Left ventricle myocardium inferior (tissue), 1 donor: ENCODE data around the gene CNTNAP2. TPM values are rescaled to one million over a fixed set of nuclear protein-coding genes. Genes with fewer than 3 reads are reported as not detected.
"Not testable (repeated sequence)": the region's sequence is repeated elsewhere in the genome, so short reads cannot be mapped to it uniquely, and the experiment has no call there.

ENCODE experiments used
- DNase-seq: peaks from one replicate; pipeline ENCODE4 v3.0.0-alpha.2; 2020
- H3K27ac ChIP-seq: fragments of 200-600 bp; replicated peaks from 2 replicates; pipeline ENCODE4 v1.8.0; 2021
- H3K27me3 ChIP-seq: fragments of 200-600 bp; 2 replicates; pipeline ENCODE4 v1.8.0; 2021; ENCODE audit warnings: low read depth
- H3K36me3 ChIP-seq: fragments of 200-600 bp; 2 replicates; pipeline ENCODE4 v1.8.0; 2021
- H3K4me1 ChIP-seq: fragments of 200-600 bp; 2 replicates; pipeline ENCODE4 v1.8.0; 2021
- H3K4me3 ChIP-seq: fragments of 200-600 bp; 2 replicates; pipeline ENCODE4 v1.8.0; 2021; ENCODE audit warnings: mild to moderate bottlenecking, moderate library complexity
- H3K9me3 ChIP-seq: fragments of 200-600 bp; replicated peaks from 2 replicates; pipeline ENCODE4 v1.8.0; 2021
- intact Hi-C: fragments of 100-400 bp; cut with micrococcal nuclease; formaldehyde crosslinking; loops from one replicate; pipeline ENCODE4 v1.11.0; 2022
- total RNA-seq: library from RNA; stranded (reverse); fragmentation: NEBNext Ultra II Directional; extraction: Animal tissue kit (Norgen Biotek cat#: 25700); gene quantifications from one replicate; pipeline ENCODE4 v1.2.1, GENCODE V29; 2021
- TF ChIP-seq, protein P1 (sequence below): fragments of 200-600 bp; IDR thresholded peaks from 2 replicates; pipeline ENCODE4 v1.8.0; 2021; ENCODE audit warnings: antibody characterized with exemption, mild to moderate bottlenecking, borderline replicate concordance
- donor health status: DM: no; HTN: yes; CAD: no; lungs with severe emphysema.

CNTNAP2 gene
- total RNA-seq, 1 donor from 2014 or later, result 0.99 TPM

DNA sequence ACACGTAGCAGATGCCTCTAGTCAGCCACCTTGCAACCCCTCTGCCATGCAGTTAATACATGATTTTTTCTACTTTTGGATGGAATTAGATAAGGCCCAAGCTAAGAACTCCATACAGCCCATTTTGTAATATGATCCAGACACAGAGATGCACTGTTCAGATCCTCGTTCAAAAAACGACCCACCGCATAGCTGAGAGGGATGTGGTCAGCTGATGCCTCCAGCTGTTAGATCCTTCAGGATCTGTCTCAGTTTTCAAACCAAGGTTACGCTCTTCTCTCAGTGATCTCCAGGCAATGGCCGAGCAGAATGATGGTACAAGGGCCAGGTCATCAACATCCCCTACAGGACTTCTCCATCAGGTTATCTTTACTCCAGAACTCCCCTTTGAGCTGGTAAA is 1592.3 kb downstream of the CNTNAP2 start:
- DNase-seq, result no peak
- no peaks in the 10 kb centered on the region for H3K36me3 ChIP-seq
- no peak overlapping the region for H3K4me3 ChIP-seq
- H3K9me3 ChIP-seq, result peaks cover 53% of the 10 kb centered on the region
- no peaks in the 10 kb centered on the region for H3K4me1 ChIP-seq
- no peaks in the 10 kb centered on the region for H3K27me3 ChIP-seq
- TF ChIP-seq, protein P1, sequence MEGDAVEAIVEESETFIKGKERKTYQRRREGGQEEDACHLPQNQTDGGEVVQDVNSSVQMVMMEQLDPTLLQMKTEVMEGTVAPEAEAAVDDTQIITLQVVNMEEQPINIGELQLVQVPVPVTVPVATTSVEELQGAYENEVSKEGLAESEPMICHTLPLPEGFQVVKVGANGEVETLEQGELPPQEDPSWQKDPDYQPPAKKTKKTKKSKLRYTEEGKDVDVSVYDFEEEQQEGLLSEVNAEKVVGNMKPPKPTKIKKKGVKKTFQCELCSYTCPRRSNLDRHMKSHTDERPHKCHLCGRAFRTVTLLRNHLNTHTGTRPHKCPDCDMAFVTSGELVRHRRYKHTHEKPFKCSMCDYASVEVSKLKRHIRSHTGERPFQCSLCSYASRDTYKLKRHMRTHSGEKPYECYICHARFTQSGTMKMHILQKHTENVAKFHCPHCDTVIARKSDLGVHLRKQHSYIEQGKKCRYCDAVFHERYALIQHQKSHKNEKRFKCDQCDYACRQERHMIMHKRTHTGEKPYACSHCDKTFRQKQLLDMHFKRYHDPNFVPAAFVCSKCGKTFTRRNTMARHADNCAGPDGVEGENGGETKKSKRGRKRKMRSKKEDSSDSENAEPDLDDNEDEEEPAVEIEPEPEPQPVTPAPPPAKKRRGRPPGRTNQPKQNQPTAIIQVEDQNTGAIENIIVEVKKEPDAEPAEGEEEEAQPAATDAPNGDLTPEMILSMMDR, result no peak
- intact Hi-C loops, result no loop called here
- H3K27ac ChIP-seq, result no peak overlapping the region

DNA sequence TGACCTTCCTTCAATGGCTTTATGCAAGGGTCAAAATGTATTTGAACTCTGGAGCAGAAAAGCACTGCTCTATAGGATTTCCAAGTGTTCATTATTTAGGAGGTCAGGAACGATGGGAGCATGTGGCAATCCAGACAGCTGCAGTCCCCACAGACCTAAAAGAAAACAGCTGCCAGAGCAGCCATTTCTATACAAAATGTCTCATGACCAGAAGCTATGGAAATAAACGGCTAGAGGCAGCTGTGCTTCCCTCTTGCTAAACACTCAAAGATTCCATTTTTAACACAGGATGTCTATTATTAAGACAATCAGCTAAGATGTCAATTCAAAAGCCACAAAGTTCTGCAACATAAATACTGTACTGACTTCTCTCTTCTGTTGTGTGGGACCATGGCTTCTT is 1594.8 kb downstream of the CNTNAP2 start:
- no peak overlapping the region for H3K4me3 ChIP-seq
- no peaks in the 10 kb centered on the region for H3K27me3 ChIP-seq
- H3K36me3 ChIP-seq, result no peaks in the 10 kb centered on the region
- peaks cover 28% of the 10 kb centered on the region for H3K9me3 ChIP-seq
- H3K27ac ChIP-seq, result no peak overlapping the region
- TF ChIP-seq, protein P1, result no peak
- H3K4me1 ChIP-seq, result no peaks in the 10 kb centered on the region
- intact Hi-C loops, result no loop called here
- DNase-seq, result no peak

DNA sequence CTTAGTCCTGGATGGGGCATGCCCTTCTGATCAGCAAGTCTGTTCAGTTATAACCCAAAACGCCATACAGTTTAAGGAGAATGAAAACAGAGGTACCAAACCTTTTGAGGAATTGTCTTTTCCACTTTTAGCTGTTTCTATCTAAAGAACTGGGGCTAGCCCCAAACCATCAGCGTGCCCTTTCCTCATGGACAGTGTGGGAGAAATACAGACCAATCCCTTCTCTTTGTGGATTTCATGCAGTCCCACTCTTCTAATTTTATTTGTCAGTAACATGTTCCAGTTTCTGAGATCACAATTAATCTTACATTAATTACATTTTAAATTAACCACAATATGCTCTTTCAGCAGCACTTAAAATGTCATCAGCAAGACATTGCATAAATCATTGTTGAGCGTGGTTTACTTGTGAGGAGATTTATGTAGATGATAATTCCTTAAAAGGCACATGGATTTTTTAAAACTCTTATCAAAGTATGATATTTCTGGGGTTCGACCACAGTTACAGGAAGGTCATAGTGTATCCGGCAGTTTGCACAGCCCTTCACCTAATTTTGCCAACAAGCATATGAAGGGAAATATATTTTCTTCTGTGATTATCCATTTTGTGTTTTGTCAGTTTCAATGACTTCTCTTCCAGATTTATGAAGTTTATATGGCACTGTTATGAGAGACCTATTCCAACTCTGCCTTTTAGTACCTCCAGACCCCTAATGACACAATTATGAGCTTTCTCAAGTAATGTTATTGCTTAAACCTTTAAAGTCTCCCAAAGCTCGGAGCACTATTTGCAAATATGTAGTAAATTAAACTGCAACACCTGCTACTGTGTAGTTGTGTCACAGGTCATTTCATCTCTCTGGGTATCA is 1605.6 kb downstream of the CNTNAP2 start:
- H3K27ac ChIP-seq, result no peak overlapping the region
- no peaks in the 10 kb centered on the region for H3K36me3 ChIP-seq
- TF ChIP-seq, protein P1, result no peak
- no peaks in the 10 kb centered on the region for H3K9me3 ChIP-seq
- intact Hi-C loops, result no loop called here
- DNase-seq, result no peak
- H3K4me1 ChIP-seq, result no peaks in the 10 kb centered on the region
- H3K27me3 ChIP-seq, result no peaks in the 10 kb centered on the region
- no peak overlapping the region for H3K4me3 ChIP-seq

DNA sequence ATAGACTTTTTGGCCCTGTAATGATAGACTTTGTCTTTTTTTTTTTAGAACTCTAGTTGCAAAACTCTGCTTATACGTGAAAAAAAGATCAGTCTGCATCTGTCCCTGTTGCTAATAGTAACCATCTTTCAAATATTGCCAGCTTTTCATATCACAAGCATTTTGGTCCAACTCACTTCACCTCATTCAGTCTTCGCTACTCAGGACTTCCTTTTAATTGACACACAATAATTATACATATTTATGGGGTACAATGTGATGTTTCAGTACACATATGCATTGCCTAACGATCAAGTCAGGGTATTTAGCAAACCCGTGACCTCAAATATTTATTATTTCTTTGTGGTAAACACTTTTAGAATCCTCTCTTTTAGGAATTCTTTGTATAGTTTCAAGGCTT is 1606.9 kb downstream of the CNTNAP2 start:
- no peak for DNase-seq
- no peaks in the 10 kb centered on the region for H3K4me1 ChIP-seq
- H3K4me3 ChIP-seq, result no peak overlapping the region
- H3K27me3 ChIP-seq, result no peaks in the 10 kb centered on the region
- no peaks in the 10 kb centered on the region for H3K9me3 ChIP-seq
- TF ChIP-seq, protein P1, result no peak
- H3K36me3 ChIP-seq, result no peaks in the 10 kb centered on the region
- H3K27ac ChIP-seq, result no peak overlapping the region
- intact Hi-C loops, result no loop called here

DNA sequence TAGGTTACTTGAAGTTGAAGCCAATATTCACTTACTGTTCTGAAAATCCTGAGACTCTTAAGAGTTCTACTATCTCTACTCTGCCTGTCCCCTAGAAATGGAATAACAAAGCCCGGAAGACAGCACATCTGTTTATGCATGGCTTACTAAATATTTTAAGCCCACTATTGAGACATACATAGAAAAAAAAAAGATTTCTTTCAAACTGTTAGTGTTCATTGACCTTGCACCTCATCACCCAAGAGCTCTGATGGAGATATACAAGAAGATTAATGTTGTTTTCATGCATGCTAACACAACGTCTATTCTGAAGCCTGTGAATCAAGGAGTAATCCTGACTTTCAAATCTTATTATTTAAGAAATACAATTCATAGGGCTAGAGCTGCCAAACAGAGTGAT is 1614.7 kb downstream of the CNTNAP2 start:
- Histone ChIP-seq H3K4me1 (no peaks in the 10 kb centered on the region), H3K4me3 (no peak overlapping the region), H3K27ac (no peak overlapping the region), H3K27me3 (no peaks in the 10 kb centered on the region), H3K36me3 (no peaks in the 10 kb centered on the region), H3K9me3 (peaks cover 8% of the 10 kb centered on the region)
- TF ChIP-seq, protein P1, result no peak
- no peak for DNase-seq
- intact Hi-C loops, result no loop called here

DNA sequence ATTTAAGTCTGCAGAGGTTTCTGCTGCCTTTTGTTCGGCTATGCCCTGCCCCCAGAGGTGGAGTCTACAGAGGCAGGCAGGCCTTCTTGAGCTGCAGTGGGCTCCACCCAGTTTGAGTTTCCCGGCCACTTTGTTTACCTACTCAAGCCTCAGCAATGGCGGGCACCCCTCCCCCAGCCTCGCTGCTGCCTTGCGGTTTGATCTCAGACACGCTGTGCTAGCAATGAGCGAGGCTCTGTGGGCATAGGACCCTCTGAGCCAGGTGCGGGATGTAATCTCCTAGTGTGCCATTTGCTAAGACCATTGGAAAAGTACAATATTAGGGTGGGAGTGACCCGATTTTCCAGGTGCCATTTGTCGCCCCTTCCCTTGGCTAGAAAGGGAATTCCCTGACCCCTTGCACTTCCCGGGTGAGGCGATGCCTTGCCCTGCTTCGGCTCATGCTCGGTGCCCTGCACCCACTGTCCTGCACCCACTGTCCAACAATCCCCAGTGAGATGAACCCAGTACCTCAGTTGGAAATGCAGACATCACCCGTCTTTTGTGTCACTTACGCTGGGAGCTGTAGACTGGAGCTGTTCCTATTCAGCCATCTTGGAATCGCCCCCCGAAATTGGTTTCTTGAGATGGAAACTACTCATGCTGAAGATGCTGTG is 1621.1 kb downstream of the CNTNAP2 start:
- H3K9me3 ChIP-seq, DNase-seq, H3K4me1 ChIP-seq, H3K27ac ChIP-seq, H3K36me3 ChIP-seq, H3K27me3 ChIP-seq, H3K4me3 ChIP-seq, intact Hi-C loops: not testable (repeated sequence)
